Measurements from ENCODE around the gene POGZ.
"Not testable (repeated sequence)": the region's sequence is repeated elsewhere in the genome, so short reads cannot be mapped to it uniquely, and the experiment has no call there.

POGZ gene

GRCh38 chr1:151478140-151478812 is 19.0 kb upstream of the POGZ start:
- no peak for DNase-seq (ENCODE audit: low read depth, low spot score)

GRCh38 chr1:151477066-151477465 is 17.8 kb upstream of the POGZ start:
- DNase-seq (ENCODE audit: low read depth, low spot score): no peak

- DNase-seq (ENCODE audit: low read depth, low spot score): peak; percentile 39
Measured at GRCh38 chr1:151476083-151476482, 16.8 kb upstream of the POGZ start.

GRCh38 chr1:151475175-151475574 is 15.9 kb upstream of the POGZ start:
- DNase-seq (ENCODE audit: low read depth, low spot score): no peak

GRCh38 chr1:151474745-151475144 is 15.5 kb upstream of the POGZ start:
- no peak for DNase-seq (ENCODE audit: low read depth, low spot score)

- DNase-seq (ENCODE audit: low read depth, low spot score): peak; percentile 63
Measured at GRCh38 chr1:151472856-151473731, 13.8 kb upstream of the POGZ start.

GRCh38 chr1:151465026-151465425 is 5.7 kb upstream of the POGZ start:
- no peak for DNase-seq (ENCODE audit: low read depth, low spot score)

- no peak for DNase-seq (ENCODE audit: low read depth, low spot score)
Measured at GRCh38 chr1:151461694-151462093, 2.4 kb upstream of the POGZ start.

GRCh38 chr1:151458802-151459330 is 428 bp downstream of the POGZ start:
- peak; percentile 74 for DNase-seq (ENCODE audit: low read depth, low spot score)

- DNase-seq (ENCODE audit: low read depth, low spot score): peak; percentile 86
Measured at GRCh38 chr1:151457911-151458801, 1.1 kb downstream of the POGZ start.

GRCh38 chr1:151455966-151456365 is 3.3 kb downstream of the POGZ start:
- no peak for DNase-seq (ENCODE audit: low read depth, low spot score)

GRCh38 chr1:151455231-151455630 is 4.1 kb downstream of the POGZ start:
- no peak for DNase-seq (ENCODE audit: low read depth, low spot score)

GRCh38 chr1:151447696-151448095 is 11.6 kb downstream of the POGZ start:
- DNase-seq (ENCODE audit: low read depth, low spot score): no peak

- no peak for DNase-seq (ENCODE audit: low read depth, low spot score)
Measured at GRCh38 chr1:151444783-151445177, 14.5 kb downstream of the POGZ start.

- peak; percentile 85 for DNase-seq (ENCODE audit: low read depth, low spot score)
Measured at GRCh38 chr1:151443846-151444782, 15.2 kb downstream of the POGZ start.

- not testable (repeated sequence) for DNase-seq (ENCODE audit: low read depth, low spot score)
Measured at GRCh38 chr1:151437396-151437795, 21.9 kb downstream of the POGZ start.

- DNase-seq (ENCODE audit: low read depth, low spot score): no peak
Measured at GRCh38 chr1:151436985-151437384, 22.3 kb downstream of the POGZ start.

- no peak for DNase-seq (ENCODE audit: low read depth, low spot score)
Measured at GRCh38 chr1:151435174-151435573, 24.1 kb downstream of the POGZ start.

- DNase-seq (ENCODE audit: low read depth, low spot score): not testable (repeated sequence)
Measured at GRCh38 chr1:151433827-151434226, 25.5 kb downstream of the POGZ start.

- DNase-seq (ENCODE audit: low read depth, low spot score): no peak
Measured at GRCh38 chr1:151428068-151428467, 31.2 kb downstream of the POGZ start.

- DNase-seq (ENCODE audit: low read depth, low spot score): no peak
Measured at GRCh38 chr1:151425103-151425502, 34.2 kb downstream of the POGZ start.

Measured in astrocyte of the hippocampus (primary cell).